Trophoblast cell (in vitro differentiated cells and primary cell): ENCODE data around the gene THRB.

Source experiments
- DNase-seq, 2 donors: peaks; one replicate each; pipeline ENCODE4 v3.0.0-alpha.2; 2016
- H2AFZ ChIP-seq: 2 replicates; pipeline ENCODE4 v1.6.1; 2013; ENCODE audit warnings: low read length, moderate library complexity, mild to moderate bottlenecking; ENCODE audit not compliant: insufficient read depth, poor library complexity
- H2AK5ac ChIP-seq: 2 replicates; pipeline ENCODE4 v1.6.1; 2013; ENCODE audit warnings: mild to moderate bottlenecking, low read length
- H2BK120ac ChIP-seq: 2 replicates; pipeline ENCODE4 v1.6.1; 2013; ENCODE audit warnings: low read length, mild to moderate bottlenecking, moderate library complexity; ENCODE audit not compliant: insufficient read depth, poor library complexity
- H2BK12ac ChIP-seq: 2 replicates; pipeline ENCODE4 v1.6.1; 2013; ENCODE audit warnings: mild to moderate bottlenecking, low read length, moderate library complexity
- H2BK5ac ChIP-seq: 2 replicates; pipeline ENCODE4 v1.6.1; 2013; ENCODE audit warnings: low read length, low read depth, moderate library complexity, mild to moderate bottlenecking; ENCODE audit not compliant: poor library complexity
- H3K14ac ChIP-seq: 2 replicates; pipeline ENCODE4 v1.6.1; 2013; ENCODE audit warnings: mild to moderate bottlenecking, low read length
- H3K18ac ChIP-seq: 2 replicates; pipeline ENCODE4 v1.6.1; 2013; ENCODE audit warnings: mild to moderate bottlenecking, low read length
- H3K23ac ChIP-seq: 2 replicates; pipeline ENCODE4 v1.6.1; 2013; ENCODE audit warnings: low read length
- H3K27ac ChIP-seq: 2 replicates; pipeline ENCODE4 v1.5.1; 2013; ENCODE audit warnings: low read depth, mild to moderate bottlenecking, inconsistent platforms, low read length, moderate library complexity
- H3K27me3 ChIP-seq: 2 replicates; pipeline ENCODE4 v1.6.1; 2013; ENCODE audit warnings: inconsistent platforms, mild to moderate bottlenecking, low read length, moderate library complexity; ENCODE audit not compliant: insufficient read depth
- H3K36me3 ChIP-seq, 2 experiments: 1 replicate in 1 of 2; 2 replicates in 1 of 2; pipeline ENCODE4 v1.6.1; 2013; ENCODE audit warnings: low read length in 2 of 2, mild to moderate bottlenecking in 2 of 2, moderate library complexity in 1 of 2; ENCODE audit not compliant: insufficient read depth in 2 of 2, control insufficient read depth in 1 of 2
- H3K4ac ChIP-seq: 2 replicates; pipeline ENCODE4 v1.6.1; 2013; ENCODE audit warnings: low read depth, mild to moderate bottlenecking, low read length, moderate library complexity
- H3K4me1 ChIP-seq, 2 experiments: 1 replicate in 1 of 2; 2 replicates in 1 of 2; pipeline ENCODE4 v1.6.1; 2013; ENCODE audit warnings: low read length in 2 of 2, mild to moderate bottlenecking in 2 of 2, moderate library complexity in 1 of 2; ENCODE audit not compliant: insufficient read depth in 2 of 2, control insufficient read depth in 1 of 2
- H3K4me2 ChIP-seq: 2 replicates; pipeline ENCODE4 v1.6.1; 2013; ENCODE audit warnings: inconsistent platforms, mild to moderate bottlenecking, low read length, moderate library complexity
- H3K4me3 ChIP-seq: 2 replicates; pipeline ENCODE4 v1.5.1; 2013; ENCODE audit warnings: mild to moderate bottlenecking, low read depth, low read length, inconsistent platforms
- H3K79me1 ChIP-seq: one replicate; pipeline ENCODE4 v1.6.1; 2013; ENCODE audit warnings: low read length
- H3K79me2 ChIP-seq: 2 replicates; pipeline ENCODE4 v1.6.1; 2013; ENCODE audit warnings: low read length, mild to moderate bottlenecking; ENCODE audit not compliant: control insufficient read depth, insufficient read depth, poor library complexity
- H3K9ac ChIP-seq: 2 replicates; pipeline ENCODE4 v1.6.1; 2013; ENCODE audit warnings: mild to moderate bottlenecking, low read length
- H3K9me3 ChIP-seq: 2 replicates; pipeline ENCODE4 v1.6.1; 2013; ENCODE audit warnings: low read depth, mild to moderate bottlenecking, control low read depth, inconsistent platforms, low read length; ENCODE audit not compliant: insufficient read depth
- H4K12ac ChIP-seq: 2 replicates; pipeline ENCODE4 v1.6.1; 2013; ENCODE audit warnings: low read depth, mild to moderate bottlenecking, low read length, moderate library complexity
- H4K8ac ChIP-seq: 2 replicates; pipeline ENCODE4 v1.6.1; 2013; ENCODE audit warnings: low read depth, mild to moderate bottlenecking, low read length, moderate library complexity
- H4K91ac ChIP-seq: one replicate; pipeline ENCODE4 v1.6.1; 2013; ENCODE audit warnings: low read depth, mild to moderate bottlenecking, low read length, moderate library complexity
- WGBS: extraction: QIAGEN DNeasy Blood & Tissue Kit; methylation state at CpG from one replicate; pipeline ENCODE4 v1.1.7; 2013; ENCODE audit warnings: missing lambda C conversion rate; ENCODE audit not compliant: insufficient read length, insufficient coverage; ENCODE audit errors: extremely low coverage; 5-methylcytosine and 5-hydroxymethylcytosine counted together

The THRB gene

GRCh38 chr3:24523215-24523614 lies 28.6 kb upstream of the THRB start:
- DNase-seq: no peak
- H3K9ac ChIP-seq: no peak overlapping the region
- H4K91ac ChIP-seq: no peak overlapping the region
- H3K4ac ChIP-seq: no peak overlapping the region
- no peaks in the 10 kb centered on the region for H3K9me3 ChIP-seq
- no peak overlapping the region for H3K4me3 ChIP-seq
- H3K36me3 ChIP-seq: no peaks in the 10 kb centered on the region
- H2AFZ ChIP-seq: no peak overlapping the region
- H2BK120ac ChIP-seq: no peak overlapping the region
- peaks cover 8 to 19% of the 10 kb centered on the region in 2 experiments for H3K4me1 ChIP-seq
- H3K27ac ChIP-seq: no peak overlapping the region
- H3K79me1 ChIP-seq: peaks cover 7% of the 10 kb centered on the region
- no peak overlapping the region for H3K4me2 ChIP-seq
- no peak overlapping the region for H4K12ac ChIP-seq
- no peak overlapping the region for H2BK12ac ChIP-seq
- no peak overlapping the region for H2AK5ac ChIP-seq
- no peak overlapping the region for H3K18ac ChIP-seq
- H3K14ac ChIP-seq: no peak overlapping the region
- H3K27me3 ChIP-seq: no peaks in the 10 kb centered on the region
- peaks cover 3% of the 10 kb centered on the region for H3K79me2 ChIP-seq
- no peak overlapping the region for H3K23ac ChIP-seq
- no peak overlapping the region for H2BK5ac ChIP-seq
- no peak overlapping the region for H4K8ac ChIP-seq
- WGBS: no CpG with 5 or more reads among the region's 2 CpGs

- H3K9me3 ChIP-seq: no peaks in the 10 kb centered on the region
- H2BK5ac ChIP-seq: peak overlapping the region; percentile 18
- no peaks in the 10 kb centered on the region for H3K27me3 ChIP-seq
- H3K4ac ChIP-seq: no peak overlapping the region
- no peak for DNase-seq
- H3K14ac ChIP-seq: peak overlapping the region; percentile 46
- peaks cover 7% of the 10 kb centered on the region for H3K79me1 ChIP-seq
- H3K36me3 ChIP-seq: no peaks in the 10 kb centered on the region
- no peak overlapping the region for H3K18ac ChIP-seq
- peak overlapping the region; percentile 75 for H3K4me3 ChIP-seq
- no peak overlapping the region for H2BK12ac ChIP-seq
- peak overlapping the region; percentile 93 for H3K4me2 ChIP-seq
- H2BK120ac ChIP-seq: peak overlapping the region; percentile 28
- H3K4me1 ChIP-seq: peaks cover 8 to 19% of the 10 kb centered on the region in 2 experiments
- H2AFZ ChIP-seq: peak overlapping the region; percentile 28
- peak overlapping the region; percentile 87 for H4K91ac ChIP-seq
- no peak overlapping the region for H3K9ac ChIP-seq
- H3K27ac ChIP-seq: no peak overlapping the region
- no peak overlapping the region for H2AK5ac ChIP-seq
- peak overlapping the region; percentile 79 for H4K8ac ChIP-seq
- no peak overlapping the region for H4K12ac ChIP-seq
- WGBS: no CpG with 5 or more reads among the region's 16 CpGs
- peaks cover 3% of the 10 kb centered on the region for H3K79me2 ChIP-seq
- no peak overlapping the region for H3K23ac ChIP-seq
Observed at GRCh38 chr3:24522146-24522579, 27.5 kb upstream of the THRB start.

- Histone ChIP-seq H3K4me2 (peak overlapping the region; percentile 93), H3K4ac (peak overlapping the region; percentile 16), H3K79me2 (peaks cover 3% of the 10 kb centered on the region), H3K79me1 (peaks cover 7% of the 10 kb centered on the region), H3K4me1 (peaks cover 8 to 19% of the 10 kb centered on the region in 2 experiments), H3K18ac (peak overlapping the region; percentile 32), H2BK12ac (peak overlapping the region; percentile 29), H3K23ac (no peak overlapping the region), H4K8ac (peak overlapping the region; percentile 79), H4K12ac (peak overlapping the region; percentile 44), H4K91ac (peak overlapping the region; percentile 87), H3K27me3 (no peaks in the 10 kb centered on the region), H3K14ac (peak overlapping the region; percentile 46), H3K27ac (no peak overlapping the region), H3K4me3 (peak overlapping the region; percentile 75), H3K9me3 (no peaks in the 10 kb centered on the region), H2AFZ (peak overlapping the region; percentile 28), H3K9ac (peak overlapping the region; percentile 42), H3K36me3 (no peaks in the 10 kb centered on the region), H2AK5ac (no peak overlapping the region), H2BK5ac (peak overlapping the region; percentile 18), H2BK120ac (peak overlapping the region; percentile 62)
- no CpG with 5 or more reads among the region's 79 CpGs for WGBS
- peak; percentile 48 to 73 for DNase-seq
Observed at GRCh38 chr3:24521420-24522145, 26.9 kb upstream of the THRB start.

GRCh38 chr3:24520976-24521419 lies 26.3 kb upstream of the THRB start:
- Histone ChIP-seq H3K4me3 (peak overlapping the region; percentile 75), H4K8ac (peak overlapping the region; percentile 79), H2BK120ac (no peak overlapping the region), H3K27me3 (no peaks in the 10 kb centered on the region), H3K4ac (no peak overlapping the region), H3K4me2 (peak overlapping the region; percentile 93), H4K91ac (no peak overlapping the region), H3K9ac (no peak overlapping the region), H3K18ac (no peak overlapping the region), H3K79me2 (peaks cover 3% of the 10 kb centered on the region), H2BK5ac (no peak overlapping the region), H2AK5ac (no peak overlapping the region), H4K12ac (no peak overlapping the region), H2BK12ac (no peak overlapping the region), H3K79me1 (peaks cover 7% of the 10 kb centered on the region), H3K23ac (no peak overlapping the region), H3K36me3 (no peaks in the 10 kb centered on the region), H3K4me1 (peaks cover 8 to 19% of the 10 kb centered on the region in 2 experiments), H3K14ac (no peak overlapping the region), H2AFZ (no peak overlapping the region), H3K9me3 (no peaks in the 10 kb centered on the region), H3K27ac (no peak overlapping the region)
- DNase-seq: no peak
- no CpG with 5 or more reads among the region's 8 CpGs for WGBS
